Hindlimb muscle (tissue), 1 donor: ENCODE results near the gene C1orf50. TPM values are rescaled to one million over a fixed set of nuclear protein-coding genes. Genes with fewer than 3 reads are reported as not detected.

Source experiments
- DNase-seq: peaks from one replicate; pipeline ENCODE4 v3.0.0-alpha.2; 2013
- polyA plus RNA-seq: library from polyadenylated mRNA; unstranded; fragments of 120-200 nt; gene quantifications from one replicate; pipeline ENCODE4 v1.2.1, GENCODE V29; 2013; ENCODE audit not compliant: insufficient read length

Gene C1orf50
- polyA plus RNA-seq, 1 donor: 10.1 TPM

GRCh38 chr1:42759114-42759513 lies 7.9 kb upstream of the C1orf50 start:
- no peak for DNase-seq

GRCh38 chr1:42761567-42761966 lies 5.5 kb upstream of the C1orf50 start:
- DNase-seq: no peak

- no peak for DNase-seq
These were observed 4.8 kb upstream of the C1orf50 start for GRCh38 chr1:42762269-42762668.

GRCh38 chr1:42765269-42765668 lies 1.8 kb upstream of the C1orf50 start:
- no peak for DNase-seq

- peak; percentile 63 for DNase-seq
These were observed 963 bp upstream of the C1orf50 start for GRCh38 chr1:42765832-42766740.

GRCh38 chr1:42767510-42768000 lies 506 bp downstream of the C1orf50 start:
- DNase-seq: no peak

- no peak for DNase-seq
These were observed 1.1 kb downstream of the C1orf50 start for GRCh38 chr1:42768172-42768571.

GRCh38 chr1:42769811-42770210 lies 2.8 kb downstream of the C1orf50 start:
- no peak for DNase-seq

- DNase-seq: no peak
These were observed 6.4 kb downstream of the C1orf50 start for GRCh38 chr1:42773420-42773819.

GRCh38 chr1:42774928-42775526 lies 8.0 kb downstream of the C1orf50 start:
- DNase-seq: no peak

GRCh38 chr1:42776502-42776901 lies 9.5 kb downstream of the C1orf50 start:
- DNase-seq: no peak

GRCh38 chr1:42777852-42778251 lies 10.8 kb downstream of the C1orf50 start:
- no peak for DNase-seq

- DNase-seq: no peak
These were observed 12.7 kb downstream of the C1orf50 start for GRCh38 chr1:42779725-42780124.

GRCh38 chr1:42780176-42780575 lies 13.1 kb downstream of the C1orf50 start:
- no peak for DNase-seq

- no peak for DNase-seq
These were observed 16.0 kb downstream of the C1orf50 start for GRCh38 chr1:42783092-42783491.

- no peak for DNase-seq
These were observed 17.5 kb downstream of the C1orf50 start for GRCh38 chr1:42784547-42784945.

GRCh38 chr1:42784946-42785693 lies 18.1 kb downstream of the C1orf50 start, which contains the start of gene TMEM269:
Gene TMEM269 (plus strand): TSS chr1:42784991. CDS start chr1:42789894, 4,903 bp downstream.
- DNase-seq: peak; percentile 26

- DNase-seq: no peak
These were observed 19.0 kb downstream of the C1orf50 start for GRCh38 chr1:42786097-42786496.

GRCh38 chr1:42788021-42788420 lies 21.0 kb downstream of the C1orf50 start:
- DNase-seq: no peak

GRCh38 chr1:42793824-42794223 lies 26.8 kb downstream of the C1orf50 start:
- no peak for DNase-seq

GRCh38 chr1:42797414-42797813 lies 30.4 kb downstream of the C1orf50 start:
- no peak for DNase-seq

GRCh38 chr1:42797979-42798378 lies 30.9 kb downstream of the C1orf50 start:
- DNase-seq: no peak
